GM19025 (cell line): Measurements from ENCODE around the gene NFATC2.
A peak's percentile ranks its signal among the peaks of the same experiment; 100 is the strongest.
"Not testable (repeated sequence)": the region's sequence is repeated elsewhere in the genome, so short reads cannot be mapped to it uniquely, and the experiment has no call there.

Experiments used
- ATAC-seq: cut with Tn5 transposase; IDR thresholded peaks from one replicate; pipeline ENCODE4 v1.9.1; 2021; ENCODE audit warnings: mild to moderate bottlenecking, low read depth, moderate library complexity; ENCODE audit not compliant: unreplicated experiment

Gene NFATC2

DNA sequence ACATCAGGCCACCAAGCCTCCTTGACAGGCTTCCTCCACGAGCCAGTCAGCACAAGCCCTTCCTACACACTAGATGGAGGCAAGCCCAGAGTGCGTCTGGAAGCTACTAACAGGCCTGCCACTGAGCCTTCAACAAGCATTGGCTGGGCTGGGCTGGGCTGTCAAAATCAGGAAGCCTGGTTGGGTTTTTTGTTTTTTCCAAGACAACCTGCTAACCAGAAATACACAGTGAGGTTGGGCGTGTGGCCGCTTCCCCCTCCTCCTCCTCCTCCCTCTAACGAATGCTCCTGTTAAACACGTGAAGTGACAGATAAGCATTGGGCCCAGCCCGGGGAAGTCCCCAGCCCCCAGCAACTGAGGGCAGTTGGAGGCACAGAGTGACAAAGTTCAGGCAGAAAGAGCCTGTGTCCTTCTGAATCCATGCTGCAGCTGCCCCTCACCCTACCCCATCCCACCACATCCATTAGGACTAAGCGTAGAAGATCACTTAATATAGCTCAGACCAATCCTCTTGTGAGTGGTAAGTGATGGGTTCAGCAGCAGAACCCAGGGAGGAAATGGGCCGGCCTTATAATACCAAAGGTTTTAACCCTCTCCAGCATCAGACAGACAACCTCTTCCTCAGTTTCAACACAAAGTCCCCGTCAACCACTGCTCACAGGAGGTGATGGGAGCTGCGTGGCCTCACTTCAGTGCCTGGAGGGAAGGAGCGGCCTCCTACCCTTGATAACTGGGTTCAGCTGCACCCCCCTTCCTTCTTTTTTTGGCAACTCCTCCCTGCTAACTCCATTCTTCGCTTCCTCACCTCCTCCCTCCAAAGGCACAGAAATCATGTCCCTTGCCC is 1.1 kb downstream of the NFATC2 start:
- ATAC-seq = no peak

DNA sequence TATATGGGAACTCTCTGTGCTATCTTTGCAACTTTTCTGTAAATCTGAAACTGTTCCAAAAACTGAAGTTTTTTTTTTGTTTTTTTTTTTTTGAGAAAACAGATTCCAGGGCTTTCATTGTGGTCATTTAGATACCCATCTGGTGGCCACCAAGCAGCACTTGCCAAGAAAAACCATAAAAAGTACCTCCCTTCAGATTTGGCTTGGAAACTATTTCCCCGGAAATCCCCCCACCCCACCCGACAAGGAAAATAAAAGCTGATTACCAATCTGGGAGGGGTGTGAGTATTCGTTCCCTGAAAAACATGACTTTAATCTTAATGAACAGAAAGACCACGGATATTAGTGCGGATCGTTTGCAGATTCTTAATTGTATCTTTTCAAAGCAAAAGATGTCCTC is 1.9 kb downstream of the NFATC2 start:
- no peak for ATAC-seq

GRCh38 chr20:51540074-51540473 is 2.4 kb downstream of the NFATC2 start:
- ATAC-seq = not testable (repeated sequence)

GRCh38 chr20:51536116-51537069 is 6.1 kb downstream of the NFATC2 start:
- no peak for ATAC-seq

DNA sequence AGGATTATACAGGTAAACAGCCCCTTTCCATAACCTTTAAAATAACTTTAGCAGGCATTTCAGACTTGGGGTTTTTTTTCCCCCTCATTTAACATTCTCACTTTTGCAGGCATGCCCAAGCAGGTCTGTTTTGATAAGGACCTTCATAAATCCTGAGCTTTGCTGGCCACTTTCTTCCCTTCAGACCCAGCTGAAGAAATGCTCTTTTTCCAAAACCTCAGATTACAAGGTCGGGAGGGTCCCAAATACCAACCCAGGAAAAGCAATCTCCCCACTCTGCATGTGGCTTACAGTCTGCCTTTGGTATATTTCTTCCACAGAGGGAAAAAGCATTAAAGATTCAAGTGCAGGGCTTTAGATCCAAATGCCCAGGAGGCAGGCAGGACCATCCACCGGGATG is 6.8 kb downstream of the NFATC2 start:
- ATAC-seq = no peak

- ATAC-seq = no peak
These were observed 7.5 kb downstream of the NFATC2 start for GRCh38 chr20:51535075-51535386.

- no peak for ATAC-seq
These were observed 9.0 kb downstream of the NFATC2 start for GRCh38 chr20:51533291-51534172.

GRCh38 chr20:51532577-51533191 is 9.8 kb downstream of the NFATC2 start:
- no peak for ATAC-seq

DNA sequence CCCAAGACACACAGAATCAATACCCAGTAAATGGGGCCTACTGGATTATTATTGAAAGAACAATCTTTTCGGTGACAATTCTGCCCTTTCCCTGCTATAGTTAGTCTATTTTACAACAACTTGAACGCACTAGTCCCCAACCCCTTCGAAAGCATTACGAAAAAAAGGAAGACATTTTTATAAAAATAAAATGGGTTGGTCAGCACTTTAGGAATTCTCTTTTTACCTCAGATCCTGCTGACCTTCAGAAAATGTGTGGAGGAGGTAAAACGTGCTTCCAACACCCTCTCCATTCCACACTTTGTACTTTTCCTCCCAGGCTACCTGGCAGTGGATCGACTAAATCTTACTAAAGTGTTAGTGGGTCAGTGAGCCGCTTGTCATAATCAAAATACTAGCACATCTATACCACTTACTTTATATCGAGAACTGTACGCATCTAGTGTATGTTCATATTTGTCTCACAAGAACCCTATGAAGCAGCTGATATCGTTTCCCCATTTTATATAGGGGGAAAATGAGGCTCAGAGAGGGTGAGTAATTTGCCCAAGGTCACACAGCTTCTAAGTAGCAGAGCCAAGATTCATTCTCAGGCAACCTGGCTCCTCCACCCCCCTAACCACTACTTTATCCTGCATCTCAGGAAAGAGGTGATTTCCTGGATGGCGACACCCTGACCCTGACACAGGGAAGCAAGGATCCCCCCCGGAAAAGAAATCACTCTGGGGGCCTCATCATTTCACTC is 10.6 kb downstream of the NFATC2 start:
- no peak for ATAC-seq

GRCh38 chr20:51531141-51531710 is 11.3 kb downstream of the NFATC2 start:
- ATAC-seq = peak; percentile 49

DNA sequence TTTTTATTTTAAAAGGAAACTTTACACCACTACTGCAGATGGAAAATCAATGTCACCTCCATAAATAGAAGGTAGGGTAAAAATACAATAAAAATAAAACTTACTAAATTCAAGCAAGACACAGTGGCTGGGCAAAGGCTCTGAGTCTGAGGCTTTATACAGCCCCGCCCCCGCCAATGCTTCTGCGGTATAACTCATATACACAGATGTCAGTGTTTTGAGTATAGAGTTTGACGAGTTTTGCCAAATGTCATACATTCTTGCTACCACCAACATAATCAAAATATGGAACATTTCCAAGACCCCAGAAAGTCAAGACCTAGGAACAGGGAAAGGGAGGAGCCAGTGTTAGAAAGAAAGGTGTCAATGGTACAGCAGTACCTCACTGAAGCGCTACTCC is 12.8 kb downstream of the NFATC2 start:
- no peak for ATAC-seq

GRCh38 chr20:51529081-51529681 is 13.3 kb downstream of the NFATC2 start:
- no peak for ATAC-seq

DNA sequence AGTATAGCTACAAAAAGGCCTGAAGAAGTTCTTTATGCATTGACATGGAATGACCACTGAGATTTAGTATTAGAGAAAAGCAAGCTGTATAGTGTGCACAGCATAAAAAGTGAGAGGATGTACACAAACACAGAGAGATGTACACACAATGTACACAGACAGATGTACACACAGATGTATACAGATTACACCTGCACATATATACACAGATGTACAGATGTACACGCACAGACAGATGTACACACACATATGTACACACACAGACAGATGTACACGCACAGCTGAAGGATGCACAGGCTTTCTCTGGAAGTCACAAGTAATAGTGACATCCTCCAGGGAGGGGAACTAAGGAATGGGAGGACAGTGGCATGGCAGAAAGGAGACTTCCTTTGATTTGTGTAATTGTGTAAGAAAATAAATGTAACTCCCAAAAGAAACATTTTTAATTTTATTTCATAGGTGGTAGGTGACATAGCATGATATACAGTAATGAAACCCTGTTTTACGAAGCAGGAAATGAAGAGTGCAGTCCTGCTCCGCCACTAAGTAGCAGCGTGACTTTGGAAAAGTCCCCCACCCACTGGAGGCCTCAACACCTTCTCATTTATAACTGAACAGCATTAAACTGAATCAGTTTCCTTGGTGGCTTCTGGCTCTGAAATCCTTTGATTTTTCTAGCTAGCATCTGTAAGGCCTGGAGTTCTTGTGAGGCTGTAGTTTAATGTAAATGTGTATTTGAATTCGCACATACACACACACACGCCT is 14.1 kb downstream of the NFATC2 start:
- no peak for ATAC-seq

- no peak for ATAC-seq
These were observed 15.8 kb downstream of the NFATC2 start for GRCh38 chr20:51526754-51527153.

DNA sequence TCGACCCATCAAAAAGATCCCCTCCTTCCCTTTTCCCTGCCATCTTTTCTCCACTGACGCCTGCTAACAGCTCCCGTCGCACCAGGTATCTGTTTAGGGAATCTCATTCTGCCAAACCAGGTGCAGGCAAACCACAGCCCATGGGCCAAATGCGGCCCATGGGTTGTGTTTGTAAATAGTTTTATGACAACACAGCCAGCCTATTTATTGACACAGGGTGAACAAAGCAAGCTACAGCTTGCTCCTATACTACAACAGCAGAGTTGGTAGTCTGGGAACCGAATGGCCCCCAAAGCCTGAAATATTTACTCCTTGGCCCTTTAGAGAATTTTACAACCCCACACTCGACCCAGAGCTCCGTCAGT is 16.4 kb downstream of the NFATC2 start:
- no peak for ATAC-seq

DNA sequence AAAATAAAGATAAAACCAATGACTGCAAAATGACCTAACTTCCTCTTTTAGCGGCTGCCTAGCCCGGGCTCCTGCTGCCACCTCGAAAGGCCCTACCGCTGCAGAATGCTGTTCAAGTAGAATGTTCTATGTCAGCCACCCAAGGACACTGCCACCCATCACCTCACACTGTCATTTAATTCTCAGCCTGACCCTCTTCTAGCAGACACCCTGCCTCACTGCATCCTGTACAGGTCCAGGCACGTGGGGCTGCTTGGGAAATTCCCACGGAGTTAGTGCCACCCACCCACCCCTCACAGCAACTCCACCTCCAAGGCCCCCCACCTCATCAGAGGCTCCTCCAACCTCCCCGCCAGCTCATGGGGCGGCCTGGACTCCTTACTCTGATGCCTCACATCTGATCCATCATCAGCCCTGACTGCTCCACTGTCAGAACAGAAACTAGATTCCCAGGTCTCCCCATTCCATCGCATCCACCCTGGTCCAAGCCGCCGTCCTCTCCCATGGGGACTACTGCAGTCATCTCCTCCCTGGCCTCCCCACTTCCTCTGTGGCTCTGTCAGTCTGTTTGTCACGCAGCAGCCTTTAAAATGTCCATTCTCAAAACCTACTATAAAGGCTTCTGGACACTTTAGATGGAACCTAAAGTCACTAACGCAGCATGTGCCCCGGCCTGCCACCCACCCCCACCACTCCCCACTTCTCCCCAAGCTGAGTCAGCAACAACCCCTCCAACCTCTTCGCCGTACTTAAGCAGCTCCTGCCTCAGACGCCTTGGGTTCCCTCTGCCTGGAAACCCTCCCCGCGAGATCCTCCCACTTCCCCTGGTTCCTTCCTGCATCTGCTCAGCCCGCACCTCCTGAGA is 17.0 kb downstream of the NFATC2 start:
- no peak for ATAC-seq
